ENCODE data around the gene AFG3L2. TPM values are rescaled to one million over a fixed set of nuclear protein-coding genes. Genes with fewer than 3 reads are reported as not detected.

The AFG3L2 gene
- total and polyA plus RNA-seq, 2 of the 13 experiments (the other 11 are each of a cell fraction or from before 2014, with no cell fraction given): 28.6 to 86.9 TPM

DNA sequence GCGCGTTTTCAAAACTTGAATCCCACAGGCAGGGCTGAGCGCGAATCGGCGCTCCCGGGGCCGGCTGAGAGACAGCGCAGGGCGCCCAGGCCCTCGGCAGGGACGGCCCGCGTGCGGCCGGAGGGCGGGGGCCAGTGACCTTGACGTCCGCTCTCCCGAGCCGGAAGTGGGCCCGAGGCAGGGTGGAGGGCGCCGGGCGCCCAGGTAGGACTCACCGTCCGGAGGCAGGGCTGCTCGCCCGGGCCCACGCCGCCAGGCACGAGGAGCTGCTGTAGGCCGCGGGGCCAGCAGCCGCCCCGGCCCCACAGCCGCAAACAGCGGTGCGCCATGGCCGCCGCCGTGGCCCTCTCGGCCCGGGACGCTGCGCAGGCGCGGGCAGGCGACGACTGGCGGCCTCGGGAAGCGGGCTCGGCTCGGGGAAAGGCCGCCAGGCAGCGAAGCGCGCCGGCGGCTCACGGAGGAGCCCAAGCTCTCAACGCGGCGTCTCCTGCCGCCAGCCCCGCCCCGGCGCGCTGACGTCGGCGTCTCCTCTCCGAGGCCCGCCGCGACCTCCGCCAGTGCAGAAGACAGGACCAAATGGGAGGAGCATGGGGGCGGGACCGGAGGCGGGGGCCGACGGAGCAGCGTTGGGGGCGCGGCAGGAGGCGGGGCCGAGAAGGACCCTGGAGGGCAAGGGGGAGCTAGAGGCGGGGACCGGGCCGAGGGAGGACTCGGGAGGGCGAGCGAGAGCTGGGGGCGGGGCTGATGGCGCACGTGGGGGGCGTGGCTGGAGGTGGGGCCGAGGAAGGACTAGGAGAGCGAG, at the start of gene AFG3L2 (continued):
- TF ChIP-seq GLI4 (CRISPR knock-in tag; IDR thresholded peaks at IDR 0.05; ENCODE audit: borderline replicate concordance) (0 out of 2 replicates have a peak, but pooled peaks have one; percentile 38), ZNF816 (CRISPR knock-in tag; IDR thresholded peaks at IDR 0.05; ENCODE audit: borderline replicate concordance) (0 out of 2 replicates have a peak, but pooled peaks have one; percentile 63), HHEX (CRISPR knock-in tag; IDR thresholded peaks at IDR 0.05) (no peak), NR2F6 (IDR thresholded peaks at IDR 0.05) (no peak), NR2F6 (CRISPR knock-in tag; IDR thresholded peaks at IDR 0.05) (no peak), ZNF644 (CRISPR knock-in tag; IDR thresholded peaks at IDR 0.05; ENCODE audit: low read depth) (no peak), ZNF263 (CRISPR knock-in tag; IDR thresholded peaks at IDR 0.05) (no peak; the same call in 1 of the 2 replicates), FOSL2 (CRISPR knock-in tag; IDR thresholded peaks at IDR 0.05) (no peak), NR1H2 (CRISPR knock-in tag; IDR thresholded peaks at IDR 0.05; ENCODE audit: borderline replicate concordance, low read depth) (no peak), REPIN1 (CRISPR knock-in tag; IDR thresholded peaks at IDR 0.05; ENCODE audit: borderline replicate concordance, low read depth) (peak; percentile 54; the same call in 1 of the 2 replicates), ZNF589 (CRISPR knock-in tag; conservative IDR thresholded peaks at IDR 0.05) (no peak; the same call in 1 of the 2 replicates), WIZ (CRISPR knock-in tag; IDR thresholded peaks at IDR 0.05) (no peak; the same call in 1 of the 2 replicates), ZNF577 (CRISPR knock-in tag; IDR thresholded peaks at IDR 0.05; ENCODE audit: borderline replicate concordance, low read depth) (no peak), YEATS2 (CRISPR knock-in tag; IDR thresholded peaks at IDR 0.05; ENCODE audit: borderline replicate concordance) (no peak), ZNF30 (CRISPR knock-in tag; IDR thresholded peaks at IDR 0.05) (no peak), SMARCC2 (IDR thresholded peaks at IDR 0.05) (no peak), CCAR2 (optimal IDR thresholded peaks at IDR 0.05; ENCODE audit: low read depth, low read length) (no peak), ZNF343 (CRISPR knock-in tag; IDR thresholded peaks at IDR 0.05) (no peak), ZNF678 (CRISPR knock-in tag; IDR thresholded peaks at IDR 0.05) (peak; percentile 84; the same call in 1 of the 2 replicates), ZSCAN29 (CRISPR knock-in tag; conservative IDR thresholded peaks at IDR 0.05) (no peak; the same call in 1 of the 2 replicates), ZNF510 (CRISPR knock-in tag; IDR thresholded peaks at IDR 0.05; ENCODE audit: low read depth) (no peak)
- TF ChIP-seq, protein P1, sequence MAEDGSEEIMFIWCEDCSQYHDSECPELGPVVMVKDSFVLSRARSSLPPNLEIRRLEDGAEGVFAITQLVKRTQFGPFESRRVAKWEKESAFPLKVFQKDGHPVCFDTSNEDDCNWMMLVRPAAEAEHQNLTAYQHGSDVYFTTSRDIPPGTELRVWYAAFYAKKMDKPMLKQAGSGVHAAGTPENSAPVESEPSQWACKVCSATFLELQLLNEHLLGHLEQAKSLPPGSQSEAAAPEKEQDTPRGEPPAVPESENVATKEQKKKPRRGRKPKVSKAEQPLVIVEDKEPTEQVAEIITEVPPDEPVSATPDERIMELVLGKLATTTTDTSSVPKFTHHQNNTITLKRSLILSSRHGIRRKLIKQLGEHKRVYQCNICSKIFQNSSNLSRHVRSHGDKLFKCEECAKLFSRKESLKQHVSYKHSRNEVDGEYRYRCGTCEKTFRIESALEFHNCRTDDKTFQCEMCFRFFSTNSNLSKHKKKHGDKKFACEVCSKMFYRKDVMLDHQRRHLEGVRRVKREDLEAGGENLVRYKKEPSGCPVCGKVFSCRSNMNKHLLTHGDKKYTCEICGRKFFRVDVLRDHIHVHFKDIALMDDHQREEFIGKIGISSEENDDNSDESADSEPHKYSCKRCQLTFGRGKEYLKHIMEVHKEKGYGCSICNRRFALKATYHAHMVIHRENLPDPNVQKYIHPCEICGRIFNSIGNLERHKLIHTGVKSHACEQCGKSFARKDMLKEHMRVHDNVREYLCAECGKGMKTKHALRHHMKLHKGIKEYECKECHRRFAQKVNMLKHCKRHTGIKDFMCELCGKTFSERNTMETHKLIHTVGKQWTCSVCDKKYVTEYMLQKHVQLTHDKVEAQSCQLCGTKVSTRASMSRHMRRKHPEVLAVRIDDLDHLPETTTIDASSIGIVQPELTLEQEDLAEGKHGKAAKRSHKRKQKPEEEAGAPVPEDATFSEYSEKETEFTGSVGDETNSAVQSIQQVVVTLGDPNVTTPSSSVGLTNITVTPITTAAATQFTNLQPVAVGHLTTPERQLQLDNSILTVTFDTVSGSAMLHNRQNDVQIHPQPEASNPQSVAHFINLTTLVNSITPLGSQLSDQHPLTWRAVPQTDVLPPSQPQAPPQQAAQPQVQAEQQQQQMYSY (CRISPR knock-in tag; IDR thresholded peaks at IDR 0.05): 0 out of 2 replicates have a peak, but pooled peaks have one; percentile 9
- TF ChIP-seq, protein P2, sequence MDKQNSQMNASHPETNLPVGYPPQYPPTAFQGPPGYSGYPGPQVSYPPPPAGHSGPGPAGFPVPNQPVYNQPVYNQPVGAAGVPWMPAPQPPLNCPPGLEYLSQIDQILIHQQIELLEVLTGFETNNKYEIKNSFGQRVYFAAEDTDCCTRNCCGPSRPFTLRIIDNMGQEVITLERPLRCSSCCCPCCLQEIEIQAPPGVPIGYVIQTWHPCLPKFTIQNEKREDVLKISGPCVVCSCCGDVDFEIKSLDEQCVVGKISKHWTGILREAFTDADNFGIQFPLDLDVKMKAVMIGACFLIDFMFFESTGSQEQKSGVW (CRISPR knock-in tag; IDR thresholded peaks at IDR 0.05; ENCODE audit: borderline replicate concordance): 0 out of 2 replicates have a peak, but pooled peaks have one; percentile 58
- TF ChIP-seq, protein P3, sequence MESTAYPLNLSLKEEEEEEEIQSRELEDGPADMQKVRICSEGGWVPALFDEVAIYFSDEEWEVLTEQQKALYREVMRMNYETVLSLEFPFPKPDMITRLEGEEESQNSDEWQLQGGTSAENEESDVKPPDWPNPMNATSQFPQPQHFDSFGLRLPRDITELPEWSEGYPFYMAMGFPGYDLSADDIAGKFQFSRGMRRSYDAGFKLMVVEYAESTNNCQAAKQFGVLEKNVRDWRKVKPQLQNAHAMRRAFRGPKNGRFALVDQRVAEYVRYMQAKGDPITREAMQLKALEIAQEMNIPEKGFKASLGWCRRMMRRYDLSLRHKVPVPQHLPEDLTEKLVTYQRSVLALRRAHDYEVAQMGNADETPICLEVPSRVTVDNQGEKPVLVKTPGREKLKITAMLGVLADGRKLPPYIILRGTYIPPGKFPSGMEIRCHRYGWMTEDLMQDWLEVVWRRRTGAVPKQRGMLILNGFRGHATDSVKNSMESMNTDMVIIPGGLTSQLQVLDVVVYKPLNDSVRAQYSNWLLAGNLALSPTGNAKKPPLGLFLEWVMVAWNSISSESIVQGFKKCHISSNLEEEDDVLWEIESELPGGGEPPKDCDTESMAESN (CRISPR knock-in tag; conservative IDR thresholded peaks at IDR 0.05): no peak; the same call in none of the 2 replicates

All from HepG2 (cell line).